ENCODE measurements around the gene RNF144B. TPM values are rescaled to one million over a fixed set of nuclear protein-coding genes. Genes with fewer than 3 reads are reported as not detected.
"Not testable (repeated sequence)": the region's sequence is repeated elsewhere in the genome, so short reads cannot be mapped to it uniquely, and the experiment has no call there.

Gene RNF144B
- polyA plus RNA-seq, 2 of the 4 experiments (the other 2 are of a cell fraction), result 0.36 to 0.49 TPM

DNA sequence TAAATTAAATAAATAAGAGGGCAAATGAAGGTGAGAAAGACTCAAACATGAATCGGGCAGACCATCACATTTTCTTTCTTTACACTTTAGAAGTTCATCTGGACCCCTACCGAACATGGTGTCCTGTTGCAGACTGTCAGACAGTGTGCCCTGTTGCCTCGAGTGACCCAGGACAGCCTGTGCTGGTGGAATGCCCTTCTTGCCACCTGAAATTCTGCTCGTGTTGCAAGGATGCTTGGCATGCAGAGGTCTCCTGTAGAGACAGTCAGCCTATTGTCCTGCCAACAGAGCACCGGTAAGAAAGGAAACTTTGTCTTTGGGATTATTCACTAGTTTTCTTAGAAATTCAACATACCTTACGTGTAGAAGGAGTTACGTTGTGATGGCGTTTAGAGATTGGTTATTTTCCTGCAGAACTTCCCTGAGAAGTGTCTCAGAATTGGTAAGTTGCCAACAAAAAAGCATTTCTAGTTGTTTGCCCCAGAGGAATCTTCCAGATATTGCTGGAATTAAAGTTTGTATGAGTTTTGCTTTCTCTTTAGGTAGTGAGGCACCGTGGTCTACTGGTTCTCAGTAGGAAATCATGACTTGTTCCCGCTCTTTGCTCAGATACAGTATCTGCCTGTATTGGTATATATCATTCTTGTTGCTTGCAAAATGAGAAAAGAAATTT lies 70.1 kb downstream of the RNF144B start (continued):
- TF ChIP-seq ESRRA (IDR thresholded peaks at IDR 0.05; ENCODE audit: borderline replicate concordance, low read length), result no peak
- no peak for TF ChIP-seq RNF2 (IDR thresholded peaks at IDR 0.05; ENCODE audit: borderline replicate concordance, low read depth)

GRCh38 chr6:18458086-18458485 lies 70.9 kb downstream of the RNF144B start:
- POLR2A ChIA-PET; DNase-seq (ENCODE audit: low read depth in 1 of 2, low spot score in 1 of 2); FAIRE-seq; ATAC-seq; H3K4me3 ChIP-seq; H3K9me3 ChIP-seq; CTCF ChIA-PET; H3K27ac ChIP-seq; H3K4me1 ChIP-seq; H3K4me2 ChIP-seq: not testable (repeated sequence)
- WGBS (ENCODE audit: missing lambda C conversion rate), result 56% methylated on average over 6 of the region's 6 CpGs

- no peak overlapping the region for H3K4me3 ChIP-seq
- ATAC-seq, result no peak
Observed at GRCh38 chr6:18463429-18463828, 76.3 kb downstream of the RNF144B start.

GRCh38 chr6:18464176-18464575 lies 77.0 kb downstream of the RNF144B start:
- H3K4me3 ChIP-seq, result no peak overlapping the region
- no peak for ATAC-seq
- no peak for DNase-seq (ENCODE audit: low read depth in 1 of 2, low spot score in 1 of 2)
- no peak overlapping the region for H3K27ac ChIP-seq
- POLR2A ChIA-PET, result no interaction called here
- CTCF ChIA-PET, result interaction anchor here (1.0 kb wide), 2 partner anchors 39 to 1827 kb away, joined by 3 read pairs; no protein-coding TSS in a partner anchor
- FAIRE-seq, result no peak
- TF ChIP-seq RARB (CRISPR knock-in tag; IDR thresholded peaks at IDR 0.05) (no peak), SREBF2 (IDR thresholded peaks at IDR 0.05) (no peak), JUNB (IDR thresholded peaks at IDR 0.05) (no peak), TFCP2L1 (CRISPR knock-in tag; IDR thresholded peaks at IDR 0.05) (no peak), RCOR1 (IDR thresholded peaks at IDR 0.05; ENCODE audit: low read depth, low read length) (no peak), CHD2 (IDR thresholded peaks at IDR 0.05; ENCODE audit: low read length, partially characterized antibody) (no peak), POLR2A (IDR thresholded peaks at IDR 0.05; ENCODE audit: low read length) (no peak), ZNF302 (CRISPR knock-in tag; IDR thresholded peaks at IDR 0.05) (no peak)
- H3K9me3 ChIP-seq, result no peaks in the 10 kb centered on the region
- 88% methylated on average over 2 of the region's 2 CpGs for WGBS (ENCODE audit: missing lambda C conversion rate)
- no peak overlapping the region for H3K4me2 ChIP-seq
- no peaks in the 10 kb centered on the region for H3K4me1 ChIP-seq

More at GRCh38 chr6:18463429-18463828, 76.3 kb downstream of the RNF144B start:
- 69% methylated on average over 3 of the region's 3 CpGs for WGBS (ENCODE audit: missing lambda C conversion rate)
- Histone ChIP-seq H3K9me3 (no peaks in the 10 kb centered on the region), H3K4me2 (no peak overlapping the region), H3K4me1 (no peaks in the 10 kb centered on the region), H3K27ac (no peak overlapping the region)
- DNase-seq (ENCODE audit: low read depth in 1 of 2, low spot score in 1 of 2) (no peak), FAIRE-seq (no peak)
- TF ChIP-seq HOXB13 (CRISPR knock-in tag; IDR thresholded peaks at IDR 0.05; ENCODE audit: low read depth), result no peak
- no peak for TF ChIP-seq MYC (IDR thresholded peaks at IDR 0.05; ENCODE audit: borderline replicate concordance, low read length)
- no peak for TF ChIP-seq EHMT2 (IDR thresholded peaks at IDR 0.05; ENCODE audit: low read depth)
- no peak for TF ChIP-seq RFX5 (IDR thresholded peaks at IDR 0.05)
- TF ChIP-seq POLR2A (IDR thresholded peaks at IDR 0.05; ENCODE audit: low read length), result no peak
- TF ChIP-seq, protein P1, sequence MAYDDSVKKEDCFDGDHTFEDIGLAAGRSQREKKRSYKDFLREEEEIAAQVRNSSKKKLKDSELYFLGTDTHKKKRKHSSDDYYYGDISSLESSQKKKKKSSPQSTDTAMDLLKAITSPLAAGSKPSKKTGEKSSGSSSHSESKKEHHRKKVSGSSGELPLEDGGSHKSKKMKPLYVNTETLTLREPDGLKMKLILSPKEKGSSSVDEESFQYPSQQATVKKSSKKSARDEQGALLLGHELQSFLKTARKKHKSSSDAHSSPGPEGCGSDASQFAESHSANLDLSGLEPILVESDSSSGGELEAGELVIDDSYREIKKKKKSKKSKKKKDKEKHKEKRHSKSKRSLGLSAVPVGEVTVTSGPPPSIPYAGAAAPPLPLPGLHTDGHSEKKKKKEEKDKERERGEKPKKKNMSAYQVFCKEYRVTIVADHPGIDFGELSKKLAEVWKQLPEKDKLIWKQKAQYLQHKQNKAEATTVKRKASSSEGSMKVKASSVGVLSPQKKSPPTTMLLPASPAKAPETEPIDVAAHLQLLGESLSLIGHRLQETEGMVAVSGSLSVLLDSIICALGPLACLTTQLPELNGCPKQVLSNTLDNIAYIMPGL (CRISPR knock-in tag; IDR thresholded peaks at IDR 0.05; ENCODE audit: borderline replicate concordance), result no peak
- TF ChIP-seq HDAC2 (IDR thresholded peaks at IDR 0.05), result no peak
- no peak for TF ChIP-seq HOXB5 (CRISPR knock-in tag; IDR thresholded peaks at IDR 0.05)
- ChIA-PET CTCF (no interaction called here), POLR2A (no interaction called here)
